ENCODE results near the gene OR51T1.

The OR51T1 gene

GRCh38 chr11:4924239-4924638, 42.5 kb downstream of the OR51T1 start, which contains the start of gene OR51G1:
TSS of gene OR51G1 (minus strand) at chr11:4924339. CDS start at chr11:4924339, 0 bp downstream.
- Histone ChIP-seq H3K9me3 (ENCODE audit: control insufficient read depth, insufficient read depth, low read depth, low read length) (no peaks in the 10 kb centered on the region), H3K4me1 (ENCODE audit: control insufficient read depth, insufficient read depth, low read length) (no peaks in the 10 kb centered on the region), H3K27ac (ENCODE audit: extremely low read depth, low read depth, low read length) (no peak within 1 kb of the TSS), H3K36me3 (ENCODE audit: control insufficient read depth in 2 of 2, insufficient read depth in 1 of 2, low read length in 2 of 2) (no peaks in the 10 kb centered on the region), H3K4me3 (ENCODE audit: low read depth, low read length) (no peak within 1 kb of the TSS)
- ChIA-PET POLR2A (no interaction called here), CTCF (no interaction called here)
- TF ChIP-seq ZNF26 (tag by site-specific recombination; IDR thresholded peaks at IDR 0.05) (no peak), ZFP69B (tag by site-specific recombination; IDR thresholded peaks at IDR 0.05) (no peak), ZNF223 (tag by site-specific recombination; IDR thresholded peaks at IDR 0.05) (no peak), ZNF138 (tag by site-specific recombination; IDR thresholded peaks at IDR 0.05; ENCODE audit: borderline replicate concordance) (no peak), ZIC2 (tag by site-specific recombination; IDR thresholded peaks at IDR 0.05) (no peak), MYNN (tag by site-specific recombination; IDR thresholded peaks at IDR 0.05; ENCODE audit: borderline replicate concordance) (no peak), RBAK (tag by site-specific recombination; IDR thresholded peaks at IDR 0.05) (no peak), ZBTB10 (tag by site-specific recombination; IDR thresholded peaks at IDR 0.05) (no peak), ZNF510 (tag by site-specific recombination; IDR thresholded peaks at IDR 0.05; ENCODE audit: insufficient replicate concordance) (no peak), ZNF837 (tag by site-specific recombination; IDR thresholded peaks at IDR 0.05) (no peak), ZNF157 (tag by site-specific recombination; IDR thresholded peaks at IDR 0.05) (no peak), ZNF623 (tag by site-specific recombination; IDR thresholded peaks at IDR 0.05) (no peak), ZNF629 (tag by site-specific recombination; IDR thresholded peaks at IDR 0.05) (no peak)

GRCh38 chr11:4926608-4927007, 44.9 kb downstream of the OR51T1 start:
- POLR2A ChIA-PET = no interaction called here
- H3K36me3 ChIP-seq (ENCODE audit: control insufficient read depth in 2 of 2, insufficient read depth in 1 of 2, low read length in 2 of 2) = no peaks in the 10 kb centered on the region
- no peak for TF ChIP-seq ZFP41 (tag by site-specific recombination; IDR thresholded peaks at IDR 0.05; ENCODE audit: borderline replicate concordance)
- TF ChIP-seq INSM2 (tag by site-specific recombination; IDR thresholded peaks at IDR 0.05) = no peak
- TF ChIP-seq ZNF10 (tag by site-specific recombination; IDR thresholded peaks at IDR 0.05) = no peak
- TF ChIP-seq ZNF354C (tag by site-specific recombination; IDR thresholded peaks at IDR 0.05; ENCODE audit: borderline replicate concordance, low read depth) = no peak
- no peak for TF ChIP-seq HOXD13 (CRISPR knock-in tag; IDR thresholded peaks at IDR 0.05; ENCODE audit: borderline replicate concordance)
- TF ChIP-seq ZNF26 (tag by site-specific recombination; IDR thresholded peaks at IDR 0.05) = no peak
- TF ChIP-seq OSR2 (tag by site-specific recombination; IDR thresholded peaks at IDR 0.05) = no peak
- no peak for TF ChIP-seq ZNF266 (tag by site-specific recombination; IDR thresholded peaks at IDR 0.05; ENCODE audit: low read depth)
- TF ChIP-seq ZNF776 (tag by site-specific recombination; IDR thresholded peaks at IDR 0.05; ENCODE audit: borderline replicate concordance) = no peak
- no peak for TF ChIP-seq RBAK (tag by site-specific recombination; IDR thresholded peaks at IDR 0.05)
- no peaks in the 10 kb centered on the region for H3K9me3 ChIP-seq (ENCODE audit: control insufficient read depth, insufficient read depth, low read depth, low read length)
- H3K4me3 ChIP-seq (ENCODE audit: low read depth, low read length) = no peak overlapping the region
- H3K4me1 ChIP-seq (ENCODE audit: control insufficient read depth, insufficient read depth, low read length) = no peaks in the 10 kb centered on the region
- H3K27ac ChIP-seq (ENCODE audit: extremely low read depth, low read depth, low read length) = no peak overlapping the region
- CTCF ChIA-PET = interaction anchor here (0.6 to 0.8 kb wide), 2 partner anchors 300 to 878 kb away, joined by 3 to 4 read pairs; no protein-coding TSS in a partner anchor
